Mucosa of gallbladder (tissue), 1 donor: Measurements from ENCODE around the gene TMEM109. TPM values are rescaled to one million over a fixed set of nuclear protein-coding genes. Genes with fewer than 3 reads are reported as not detected.

Experiments used
- DNase-seq: peaks from one replicate; pipeline ENCODE4 v3.0.0-alpha.2; 2020; ENCODE audit warnings: low spot score
- total RNA-seq: library from RNA; stranded (reverse); gene quantifications from one replicate; pipeline ENCODE4 v1.2.1, GENCODE V29; 2021
- donor health status: DM: no; HTN: no; CAD: no.

TMEM109 gene
- total RNA-seq, 1 donor from 2014 or later, result 103 TPM

GRCh38 chr11:60970890-60971289 is 56.9 kb downstream of the TMEM109 start:
- no peak for DNase-seq

GRCh38 chr11:60971520-60971919 is 57.6 kb downstream of the TMEM109 start, which contains the start of gene CD6:
TSS of gene CD6 (plus strand) at chr11:60971680. CDS start at chr11:60971866, 186 bp downstream.
- no peak for DNase-seq

GRCh38 chr11:60972182-60973030 is 58.4 kb downstream of the TMEM109 start:
- no peak for DNase-seq

Other genes starting within 250 kb of the TMEM109 start
- 61.4 TPM for gene MS4A8, start 214.5 kb upstream of the TMEM109 start, total RNA-seq
- not detected for gene MS4A18, start 189.4 kb upstream of the TMEM109 start, total RNA-seq
- not detected for gene MS4A15, start 157.3 kb upstream of the TMEM109 start, total RNA-seq
- not detected for gene MS4A10, start 128.8 kb upstream of the TMEM109 start, total RNA-seq
- gene CCDC86, start 72.0 kb upstream of the TMEM109 start, total RNA-seq, result 13.0 TPM
- 0.83 TPM for gene PTGDR2, start 58.2 kb upstream of the TMEM109 start, total RNA-seq
- 0.17 TPM for gene ZP1, start 46.6 kb upstream of the TMEM109 start, total RNA-seq
- gene PRPF19, start 7.6 kb upstream of the TMEM109 start, total RNA-seq, result 70.6 TPM
- gene TMEM132A, start 10.3 kb downstream of the TMEM109 start, total RNA-seq, result 18.5 TPM
- 23.2 TPM for gene SLC15A3, start 38.0 kb downstream of the TMEM109 start, total RNA-seq
- 5.3 TPM for gene CD6, start 57.5 kb downstream of the TMEM109 start, total RNA-seq
- gene CD5, start 188.3 kb downstream of the TMEM109 start, total RNA-seq, result 3.5 TPM
- gene VPS37C, start 247.3 kb downstream of the TMEM109 start, total RNA-seq, result 34.5 TPM